Small intestine (tissue), 7 donors: ENCODE results near the gene DENND1A. TPM values are rescaled to one million over a fixed set of nuclear protein-coding genes. Genes with fewer than 3 reads are reported as not detected.

Experiments used
- DNase-seq, 2 donors: peaks; one replicate each; pipeline versions ENCODE4 v3.0.0 to v3.0.0-alpha.2; 2013
- FAIRE-seq: peaks from 2 replicates; lab custom pipeline; 2012; peaks lifted over from hg19 to GRCh38; lab: Jason Lieb, UNC
- H3K27ac ChIP-seq, 3 donors: one replicate each; pipeline ENCODE4 v1.5.1; 2013; ENCODE audit warnings: low read length in 2 of 3, mild to moderate bottlenecking in 2 of 3, control low read depth in 1 of 3, inconsistent platforms in 1 of 3, low read depth in 1 of 3, moderate library complexity in 1 of 3
- H3K27me3 ChIP-seq, 3 donors: one replicate each; pipeline ENCODE4 v1.6.1; 2013; ENCODE audit warnings: low read length in 3 of 3, inconsistent platforms in 1 of 3; ENCODE audit not compliant: control insufficient read depth in 3 of 3, insufficient read depth in 3 of 3
- H3K36me3 ChIP-seq, 3 donors: one replicate each; pipeline ENCODE4 v1.6.1; 2013; ENCODE audit warnings: low read length in 3 of 3, inconsistent platforms in 1 of 3, low read depth in 1 of 3, mild to moderate bottlenecking in 1 of 3, moderate library complexity in 1 of 3; ENCODE audit not compliant: control insufficient read depth in 3 of 3, insufficient read depth in 2 of 3
- H3K4me1 ChIP-seq, 3 donors: one replicate each; pipeline ENCODE4 v1.6.1; 2013; ENCODE audit warnings: low read length in 2 of 3, inconsistent platforms in 1 of 3, low read depth in 1 of 3, mild to moderate bottlenecking in 1 of 3, moderate library complexity in 1 of 3; ENCODE audit not compliant: control insufficient read depth in 3 of 3, insufficient read depth in 2 of 3
- H3K4me3 ChIP-seq, 3 donors: one replicate each; pipeline ENCODE4 v1.5.1; 2013; ENCODE audit warnings: low read length in 3 of 3, control low read depth in 1 of 3, inconsistent platforms in 1 of 3, low read depth in 1 of 3, mild to moderate bottlenecking in 1 of 3, moderate library complexity in 1 of 3
- H3K9me3 ChIP-seq, 2 donors: one replicate each; pipeline ENCODE4 v1.6.1; 2013; ENCODE audit warnings: low read depth in 1 of 2, low read length in 1 of 2; ENCODE audit not compliant: control insufficient read depth in 2 of 2, insufficient read depth in 1 of 2
- WGBS, 3 donors: extraction: QIAGEN DNeasy Blood & Tissue Kit; methylation state at CpG; one replicate each; pipeline ENCODE4 v1.1.7; 2013; 5-methylcytosine and 5-hydroxymethylcytosine counted together
- polyA plus RNA-seq, 4 donors: library from polyadenylated mRNA; stranded (reverse) in 3 of 4; unstranded in 1 of 4; fragments of 200-250 nt in 3 of 4; fragments of 120-200 nt in 1 of 4; gene quantifications; one replicate each; pipeline versions ENCODE4 v1.2.1 to v1.2.3, GENCODE V29; 2013
- donor health status: healthy with polysubstance abuse.
- donor health status: control.
- donor health status: control.
- donor health status: Bipolar disorder and iron deficiency.
- donor health status: healthy.

DENND1A gene
- polyA plus RNA-seq, 4 donors: 11.5 to 43.4 (median 20.0) TPM

DNA sequence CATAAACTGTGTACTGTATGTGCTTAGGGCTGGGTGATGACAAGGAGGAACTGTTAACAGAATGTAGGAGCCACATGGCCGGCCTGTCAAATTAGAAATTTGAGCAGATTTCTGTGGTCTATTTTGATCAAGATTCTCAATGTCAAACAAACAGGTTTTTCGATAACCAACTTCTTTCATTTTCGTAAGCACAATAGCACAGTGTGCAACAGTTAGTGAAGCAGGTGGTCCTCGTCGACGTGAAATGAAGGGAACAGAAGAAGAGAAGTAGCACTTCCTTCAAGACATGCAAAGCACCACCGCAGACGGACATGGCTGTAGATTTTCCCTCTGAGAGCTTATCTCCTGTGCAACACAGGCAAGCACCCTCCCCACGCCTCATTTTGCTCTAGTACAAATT is 321.8 kb downstream of the DENND1A start:
- FAIRE-seq: no peak
- 87 to 96% (median 91%) methylated on average over 9 of the region's 9 CpGs for WGBS, 3 donors
- H3K27me3 ChIP-seq: no peaks in the 10 kb centered on the region
- no peak overlapping the region for H3K27ac ChIP-seq
- no peak overlapping the region for H3K4me3 ChIP-seq
- peaks cover 0 to 10% (median 2%) of the 10 kb centered on the region in 3 donors for H3K36me3 ChIP-seq
- no peaks in the 10 kb centered on the region for H3K9me3 ChIP-seq
- H3K4me1 ChIP-seq: peaks cover 0 to 4% (median 0%) of the 10 kb centered on the region in 3 donors
- no peak for DNase-seq

DNA sequence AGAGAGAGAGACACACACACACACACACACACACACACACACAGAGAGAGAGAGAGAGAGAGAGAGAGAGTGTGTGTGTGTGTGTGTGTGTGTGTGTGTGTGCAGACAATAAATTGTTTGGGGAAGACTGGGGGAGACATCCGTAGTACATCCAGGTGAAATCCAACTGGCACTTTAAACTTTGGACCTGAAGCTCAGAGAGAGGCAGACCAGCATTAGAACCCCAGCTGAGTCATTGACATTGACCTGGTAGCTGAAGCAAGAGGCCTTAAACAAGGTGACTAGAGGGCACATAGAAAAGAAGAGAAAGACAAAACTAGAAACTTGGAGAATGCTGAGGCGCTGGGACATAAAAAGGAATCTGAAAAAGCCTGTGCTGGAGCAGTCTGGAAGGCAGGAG is 322.4 kb downstream of the DENND1A start:
- WGBS, 3 donors: 58 to 82% (median 82%) methylated on average over 2 of the region's 2 CpGs
- Histone ChIP-seq H3K27ac (peak overlapping the region in 1 of 3 donors; percentile 27), H3K4me3 (no peak overlapping the region), H3K4me1 (peaks cover 0 to 4% (median 0%) of the 10 kb centered on the region in 3 donors), H3K9me3 (no peaks in the 10 kb centered on the region), H3K36me3 (peaks cover 0 to 10% (median 2%) of the 10 kb centered on the region in 3 donors), H3K27me3 (no peaks in the 10 kb centered on the region)
- FAIRE-seq: no peak
- DNase-seq: peak; percentile 15 to 17

DNA sequence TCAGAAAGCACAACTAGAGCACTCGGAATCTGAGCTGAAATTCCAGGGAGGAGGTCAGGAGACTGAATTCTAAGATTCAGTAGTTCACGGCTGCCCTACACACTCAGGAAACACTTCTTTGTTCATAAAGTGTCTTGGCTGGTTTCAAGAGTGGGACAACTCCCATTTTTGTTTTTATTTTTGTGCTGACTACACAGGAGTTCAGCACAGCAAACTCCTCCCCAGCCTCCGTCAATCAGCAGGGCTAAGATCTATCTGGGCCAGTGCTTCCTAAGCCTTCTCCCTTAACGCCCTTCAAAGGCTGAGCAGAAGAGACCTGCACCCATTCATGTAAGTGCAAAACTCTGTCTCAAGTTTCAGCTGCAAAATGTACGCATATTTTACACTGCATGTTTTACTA is 323.8 kb downstream of the DENND1A start:
- Histone ChIP-seq H3K4me1 (peaks cover 0 to 3% (median 0%) of the 10 kb centered on the region in 3 donors), H3K27me3 (no peaks in the 10 kb centered on the region), H3K36me3 (peaks cover 0 to 12% (median 2%) of the 10 kb centered on the region in 3 donors), H3K4me3 (no peak overlapping the region), H3K27ac (no peak overlapping the region), H3K9me3 (no peaks in the 10 kb centered on the region)
- DNase-seq (no peak), FAIRE-seq (no peak)
- 91 to 99% (median 96%) methylated on average over 5 of the region's 5 CpGs for WGBS, 3 donors

DNA sequence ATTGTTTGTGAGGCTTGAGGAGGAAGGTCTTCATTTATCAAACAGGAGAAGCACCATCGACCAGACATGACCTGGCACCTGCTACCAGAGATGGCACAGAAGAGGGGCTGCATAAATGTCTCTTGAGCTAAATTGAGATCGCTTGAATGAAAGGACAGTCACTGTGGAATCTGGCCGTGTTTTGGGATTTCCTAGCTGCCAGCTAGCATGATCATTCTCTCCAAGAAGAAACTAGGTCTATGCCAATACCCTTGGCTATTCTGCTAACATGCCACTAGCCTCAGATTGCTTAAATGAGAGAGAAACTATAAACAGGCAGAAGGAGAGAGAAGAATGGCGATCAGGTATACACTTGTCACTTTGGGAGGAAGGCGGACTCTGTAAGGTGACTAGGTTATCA is 324.6 kb downstream of the DENND1A start:
- Histone ChIP-seq H3K4me3 (no peak overlapping the region), H3K36me3 (peaks cover 0 to 12% (median 2%) of the 10 kb centered on the region in 3 donors), H3K4me1 (no peaks in the 10 kb centered on the region), H3K27me3 (no peaks in the 10 kb centered on the region), H3K9me3 (no peaks in the 10 kb centered on the region), H3K27ac (no peak overlapping the region)
- no peak for DNase-seq
- WGBS, 3 donors: 76 to 93% (median 86%) methylated on average over 5 of the region's 5 CpGs
- FAIRE-seq: no peak

DNA sequence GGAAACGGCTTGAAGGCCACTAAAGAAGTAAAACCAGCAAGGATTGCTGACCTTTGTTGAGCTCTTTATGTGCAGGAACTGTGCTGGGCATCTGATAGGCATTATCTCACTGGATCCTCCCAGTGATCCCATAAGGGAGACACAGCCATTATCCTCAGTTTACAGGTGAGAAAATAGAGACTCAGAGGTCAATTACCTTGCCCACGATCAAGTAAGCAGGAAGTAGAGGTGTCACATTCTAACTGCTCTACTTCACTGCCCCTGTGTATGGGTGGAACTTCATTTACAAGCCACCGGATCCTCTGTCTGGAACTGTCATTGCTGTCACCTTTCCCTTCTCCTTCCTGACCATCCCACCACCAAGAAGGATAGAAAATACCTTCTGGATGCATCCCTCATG is 325.1 kb downstream of the DENND1A start:
- no peaks in the 10 kb centered on the region for H3K9me3 ChIP-seq
- H3K36me3 ChIP-seq: peaks cover 2 to 10% (median 2%) of the 10 kb centered on the region in 3 donors
- H3K27me3 ChIP-seq: no peaks in the 10 kb centered on the region
- H3K4me3 ChIP-seq: no peak overlapping the region
- H3K27ac ChIP-seq: no peak overlapping the region
- no peaks in the 10 kb centered on the region for H3K4me1 ChIP-seq
- WGBS, 3 donors: 47 to 70% (median 64%) methylated on average over 3 of the region's 3 CpGs
- DNase-seq: no peak
- no peak for FAIRE-seq

DNA sequence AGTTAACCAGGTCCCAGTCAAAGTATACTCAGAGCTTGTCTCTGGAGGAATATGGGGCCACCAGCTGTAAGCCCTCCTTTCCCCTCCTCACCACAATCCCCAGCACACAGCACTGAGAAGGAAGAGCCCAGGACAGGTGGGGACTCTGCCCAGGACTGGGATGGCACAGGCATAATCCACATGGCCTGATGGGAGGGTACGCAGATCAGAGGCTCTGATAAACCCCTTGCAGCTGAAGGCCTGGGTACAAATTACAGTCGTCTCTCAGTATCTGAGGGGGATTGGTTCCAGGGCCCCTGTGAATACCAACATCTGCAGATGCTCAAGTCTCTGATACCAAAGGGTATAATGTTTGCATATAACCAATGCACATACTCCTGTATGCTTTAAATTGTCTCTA is 328.1 kb downstream of the DENND1A start:
- Histone ChIP-seq H3K36me3 (peaks cover 2 to 6% (median 2%) of the 10 kb centered on the region in 3 donors), H3K27ac (no peak overlapping the region), H3K4me3 (no peak overlapping the region), H3K27me3 (no peaks in the 10 kb centered on the region), H3K4me1 (no peaks in the 10 kb centered on the region), H3K9me3 (no peaks in the 10 kb centered on the region)
- 47 to 97% (median 93%) methylated on average over 2 of the region's 2 CpGs for WGBS, 3 donors
- DNase-seq: no peak
- FAIRE-seq: no peak

DNA sequence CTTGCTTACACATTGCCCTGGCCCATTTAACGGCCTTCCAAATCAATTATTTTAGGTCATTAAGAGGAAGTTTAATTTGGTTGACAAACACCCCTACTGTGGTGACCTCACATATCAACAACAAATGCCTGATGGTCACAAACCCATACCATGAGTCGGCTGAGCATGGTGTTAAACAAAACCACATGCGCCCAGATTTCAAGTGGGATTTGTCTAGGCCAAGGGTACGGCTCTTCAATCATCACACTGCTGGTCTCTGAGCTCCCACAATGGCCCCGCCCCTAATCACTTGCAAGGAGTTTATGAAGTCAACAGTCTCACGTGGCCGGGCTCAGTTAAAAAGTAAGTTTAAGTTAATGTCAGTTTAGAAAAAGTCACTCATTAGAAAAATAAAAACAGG is 330.1 kb downstream of the DENND1A start:
- no peaks in the 10 kb centered on the region for H3K4me1 ChIP-seq
- no peaks in the 10 kb centered on the region for H3K27me3 ChIP-seq
- no peak overlapping the region for H3K27ac ChIP-seq
- 93 to 95% (median 94%) methylated on average over 7 of the region's 7 CpGs for WGBS, 3 donors
- no peak for FAIRE-seq
- no peaks in the 10 kb centered on the region for H3K9me3 ChIP-seq
- H3K4me3 ChIP-seq: no peak overlapping the region
- H3K36me3 ChIP-seq: peaks cover 2 to 16% (median 2%) of the 10 kb centered on the region in 3 donors
- DNase-seq: no peak

DNA sequence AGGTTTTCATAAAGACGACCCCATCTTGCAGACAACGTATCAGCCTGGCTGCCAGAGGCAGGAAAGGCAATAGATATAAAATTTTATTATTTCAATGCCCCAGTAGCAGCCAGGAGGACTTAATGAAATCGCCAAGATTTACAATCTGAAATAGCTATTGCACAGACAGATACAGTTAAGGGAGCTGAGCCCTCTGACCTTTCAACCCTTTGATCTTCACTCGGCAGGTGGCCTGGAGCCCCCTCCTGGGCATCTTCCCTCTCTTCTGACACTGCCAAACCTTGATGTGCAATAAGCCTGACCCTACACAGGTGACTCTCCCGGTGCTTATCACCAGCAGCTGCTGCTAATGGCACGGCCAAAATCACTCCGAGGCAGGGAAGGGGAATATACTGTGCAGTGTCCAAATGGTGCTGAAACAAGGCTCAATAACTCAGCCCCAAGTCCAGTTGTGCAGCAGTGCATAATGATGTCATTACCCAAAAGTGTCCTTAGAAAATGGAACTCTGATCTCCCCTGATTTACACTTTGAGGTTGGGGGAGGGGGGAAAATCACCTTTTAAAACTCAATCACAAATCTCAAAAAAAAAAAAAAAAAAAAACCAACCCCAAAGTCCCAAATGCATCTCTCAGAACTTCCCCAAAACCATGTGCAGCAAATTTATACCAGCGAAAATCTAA is 331.9 kb downstream of the DENND1A start:
- DNase-seq (no peak), FAIRE-seq (no peak)
- no peaks in the 10 kb centered on the region for H3K4me1 ChIP-seq
- H3K27ac ChIP-seq: no peak overlapping the region
- WGBS, 3 donors: 25 to 68% (median 56%) methylated on average over 8 of the region's 8 CpGs
- no peaks in the 10 kb centered on the region for H3K27me3 ChIP-seq
- peaks cover 0 to 13% (median 2%) of the 10 kb centered on the region in 3 donors for H3K36me3 ChIP-seq
- H3K4me3 ChIP-seq: no peak overlapping the region
- no peaks in the 10 kb centered on the region for H3K9me3 ChIP-seq
